Measurements from ENCODE around the gene STIP1. TPM values are rescaled to one million over a fixed set of nuclear protein-coding genes. Genes with fewer than 3 reads are reported as not detected.

STIP1 gene
- total and polyA plus RNA-seq, 10 of the 15 experiments (the other 5 are each of a cell fraction or from before 2014, with no cell fraction given) = 25.2 to 291 (median 191) TPM

GRCh38 chr11:64253481-64253880 is 67.5 kb downstream of the STIP1 start:
- ATAC-seq = no peak
- ChIA-PET SMC1A (ENCODE audit: uncharacterized antibody, unreplicated experiment) (interaction anchor here (1.1 kb wide), 1 partner anchor 49 kb away, joined by 5 read pairs; no protein-coding TSS in a partner anchor), POLR2A (interaction anchor here (1.9 kb wide), 1 partner anchor 17 kb away, joined by 5 read pairs; no protein-coding TSS in a partner anchor), CTCF (interaction anchor here (1.1 to 1.3 kb wide), 2 partner anchors 51 to 64 kb away, joined by 3 read pairs; partner anchors contain the start of genes PRDX5 and TRMT112), RAD21 (ENCODE audit: unreplicated experiment) (no interaction called here)
- 51% methylated on average over 5 of the region's 5 CpGs for WGBS (ENCODE audit: insufficient coverage, insufficient replicate concordance, low lambda C conversion rate, missing lambda C conversion rate)
- no peak overlapping the region for H3K9ac ChIP-seq (ENCODE audit: control insufficient read depth, insufficient read depth, low read length)
- no peak overlapping the region for H3K4me2 ChIP-seq (ENCODE audit: control insufficient read depth, insufficient read depth)
- intact Hi-C loops (cut with micrococcal nuclease; ENCODE audit: unreplicated experiment) (no loop called here), in situ Hi-C loops (cut with MboI) (no loop called here)
- H3K9me3 ChIP-seq (replicated peaks; ENCODE audit: control insufficient read depth, insufficient read depth, low read length) = no peaks in the 10 kb centered on the region
- H3K27ac ChIP-seq (ENCODE audit: control insufficient read depth, insufficient read depth) = no peak overlapping the region
- H2AFZ ChIP-seq (ENCODE audit: control insufficient read depth, low read depth, low read length) = no peak overlapping the region
- peaks cover 6% of the 10 kb centered on the region for H3K4me1 ChIP-seq (ENCODE audit: control insufficient read depth, insufficient read depth, low read length)
- no peaks in the 10 kb centered on the region; the same call in 1 of the 2 replicates for H3K79me2 ChIP-seq (ENCODE audit: control insufficient read depth, insufficient read depth, low read length)
- no peak overlapping the region for H3K4me3 ChIP-seq
- BruUV-seq (replicated peaks) = no TSS peak
- no peak for FAIRE-seq
- DNase-seq (ENCODE audit: low read depth, low spot score) = no peak
- TF ChIP-seq NFYA (IDR thresholded peaks at IDR 0.05; ENCODE audit: borderline replicate concordance, low read depth, low read length) (no peak), BACH1 (IDR thresholded peaks at IDR 0.05; ENCODE audit: borderline replicate concordance) (no peak), JUNB (IDR thresholded peaks at IDR 0.05) (no peak), SREBF2 (IDR thresholded peaks at IDR 0.05; ENCODE audit: low read length) (no peak), BHLHE40 (IDR thresholded peaks at IDR 0.05; ENCODE audit: borderline replicate concordance in 1 of 2, low read depth in 2 of 2, low read length in 1 of 2) (no peak)
- H3K36me3 ChIP-seq (ENCODE audit: control insufficient read depth in 2 of 2, insufficient read depth in 2 of 2, low read length in 1 of 2) = no peaks in the 10 kb centered on the region; a peak in 2 of 4 replicates
- H3K27me3 ChIP-seq (replicated peaks in 1 of 2; ENCODE audit: control insufficient read depth in 2 of 2, insufficient read depth in 2 of 2, low read length in 1 of 2) = no peaks in the 10 kb centered on the region
- no peaks in the 10 kb centered on the region for H4K20me1 ChIP-seq (ENCODE audit: control insufficient read depth, insufficient read depth)

Other genes starting within 250 kb of the STIP1 start
Only the 7 nearest of the 22 such genes appear.
- 13.6 and 15.6 TPM in 2 replicates for gene MACROD1, start 20.1 kb upstream of the STIP1 start, total RNA-seq (2014; rRNA removed)
- 9.0 and 11.3 TPM in 2 replicates for gene MACROD1, start 20.1 kb upstream of the STIP1 start, total RNA-seq (2014; rRNA removed; fragmentation: Illumina TruSeq; extraction: Trizol)
- gene MACROD1, start 20.1 kb upstream of the STIP1 start, total RNA-seq (2021) = 12.3 and 15.7 TPM in 2 replicates
- gene MACROD1, start 20.1 kb upstream of the STIP1 start, polyA plus RNA-seq (2011; rRNA removed) = 1.4 and 1.5 TPM in 2 replicates
- gene MACROD1, start 20.1 kb upstream of the STIP1 start, polyA plus RNA-seq (2014; fragmentation: Illumina TruSeq; extraction: Trizol) = 2.7 and 5.7 TPM in 2 replicates
- 1 to 10 TPM in 1 of 2 experiments, not detected in 1; 1.2 TPM for gene MACROD1, start 20.1 kb upstream of the STIP1 start, polyA plus RNA-seq (2014; fragmentation: Nextera tagmentation; extraction: Ambion mirVana)
- gene MACROD1, start 20.1 kb upstream of the STIP1 start, polyA plus RNA-seq (2014; rRNA removed) = 14.1 and 22.7 TPM in 2 replicates
- gene MACROD1, start 20.1 kb upstream of the STIP1 start, polyA plus RNA-seq (2016; fragmentation: Nextera tagmentation; extraction: Ambion mirVana) = 10 to 100 TPM in 1 of 2 experiments, 1 to 10 TPM in 1; 8.6 to 11.3 TPM
- 122 and 145 TPM in 2 replicates for gene FERMT3, start 20.6 kb downstream of the STIP1 start, total RNA-seq (2014; rRNA removed)
- gene FERMT3, start 20.6 kb downstream of the STIP1 start, total RNA-seq (2014; rRNA removed; fragmentation: Illumina TruSeq; extraction: Trizol) = 44.4 and 47.3 TPM in 2 replicates
- 192 and 211 TPM in 2 replicates for gene FERMT3, start 20.6 kb downstream of the STIP1 start, total RNA-seq (2021)
- gene FERMT3, start 20.6 kb downstream of the STIP1 start, polyA plus RNA-seq (2011; rRNA removed) = 24.2 and 86.8 TPM in 2 replicates
- gene FERMT3, start 20.6 kb downstream of the STIP1 start, polyA plus RNA-seq (2014; fragmentation: Illumina TruSeq; extraction: Trizol) = 6.8 and 49.0 TPM in 2 replicates
- gene FERMT3, start 20.6 kb downstream of the STIP1 start, polyA plus RNA-seq (2014; fragmentation: Nextera tagmentation; extraction: Ambion mirVana) = 1 to 10 TPM; 2.0 to 9.2 TPM
- 141 and 191 TPM in 2 replicates for gene FERMT3, start 20.6 kb downstream of the STIP1 start, polyA plus RNA-seq (2014; rRNA removed)
- 100 to 1,000 TPM; 198 to 207 TPM for gene FERMT3, start 20.6 kb downstream of the STIP1 start, polyA plus RNA-seq (2016; fragmentation: Nextera tagmentation; extraction: Ambion mirVana)
- gene TRPT1, start 40.0 kb downstream of the STIP1 start, total RNA-seq (2014; rRNA removed) = 39.0 and 43.1 TPM in 2 replicates
- gene TRPT1, start 40.0 kb downstream of the STIP1 start, total RNA-seq (2014; rRNA removed; fragmentation: Illumina TruSeq; extraction: Trizol) = 17.8 and 19.9 TPM in 2 replicates
- 37.7 and 39.2 TPM in 2 replicates for gene TRPT1, start 40.0 kb downstream of the STIP1 start, total RNA-seq (2021)
- gene TRPT1, start 40.0 kb downstream of the STIP1 start, polyA plus RNA-seq (2011; rRNA removed) = 12.1 and 23.8 TPM in 2 replicates
- gene TRPT1, start 40.0 kb downstream of the STIP1 start, polyA plus RNA-seq (2014; fragmentation: Illumina TruSeq; extraction: Trizol) = 13.0 and 14.3 TPM in 2 replicates
- gene TRPT1, start 40.0 kb downstream of the STIP1 start, polyA plus RNA-seq (2014; fragmentation: Nextera tagmentation; extraction: Ambion mirVana) = 10 to 100 TPM in 1 of 2 experiments, 1 to 10 TPM in 1; 7.1 to 21.3 TPM
- 42.0 and 43.7 TPM in 2 replicates for gene TRPT1, start 40.0 kb downstream of the STIP1 start, polyA plus RNA-seq (2014; rRNA removed)
- gene TRPT1, start 40.0 kb downstream of the STIP1 start, polyA plus RNA-seq (2016; fragmentation: Nextera tagmentation; extraction: Ambion mirVana) = 10 to 100 TPM; 49.9 to 63.0 TPM
- 102 and 115 TPM in 2 replicates for gene NUDT22, start 40.1 kb downstream of the STIP1 start, total RNA-seq (2014; rRNA removed)
- 31.0 and 37.7 TPM in 2 replicates for gene NUDT22, start 40.1 kb downstream of the STIP1 start, total RNA-seq (2014; rRNA removed; fragmentation: Illumina TruSeq; extraction: Trizol)
- gene NUDT22, start 40.1 kb downstream of the STIP1 start, total RNA-seq (2021) = 87.7 and 91.0 TPM in 2 replicates
- gene NUDT22, start 40.1 kb downstream of the STIP1 start, polyA plus RNA-seq (2011; rRNA removed) = 21.2 and 38.5 TPM in 2 replicates
- 6.0 and 17.0 TPM in 2 replicates for gene NUDT22, start 40.1 kb downstream of the STIP1 start, polyA plus RNA-seq (2014; fragmentation: Illumina TruSeq; extraction: Trizol)
- 10 to 100 TPM in 1 of 2 experiments, 1 to 10 TPM in 1; 6.7 to 20.9 TPM for gene NUDT22, start 40.1 kb downstream of the STIP1 start, polyA plus RNA-seq (2014; fragmentation: Nextera tagmentation; extraction: Ambion mirVana)
- gene NUDT22, start 40.1 kb downstream of the STIP1 start, polyA plus RNA-seq (2014; rRNA removed) = 94.4 and 118 TPM in 2 replicates
- gene NUDT22, start 40.1 kb downstream of the STIP1 start, polyA plus RNA-seq (2016; fragmentation: Nextera tagmentation; extraction: Ambion mirVana) = 10 to 100 TPM; 95.8 to 99.2 TPM
- 19.8 and 26.1 TPM in 2 replicates for gene DNAJC4, start 44.4 kb downstream of the STIP1 start, total RNA-seq (2014; rRNA removed)
- gene DNAJC4, start 44.4 kb downstream of the STIP1 start, total RNA-seq (2014; rRNA removed; fragmentation: Illumina TruSeq; extraction: Trizol) = 19.3 and 22.5 TPM in 2 replicates
- gene DNAJC4, start 44.4 kb downstream of the STIP1 start, total RNA-seq (2021) = 33.7 and 36.4 TPM in 2 replicates
- 22.4 and 33.9 TPM in 2 replicates for gene DNAJC4, start 44.4 kb downstream of the STIP1 start, polyA plus RNA-seq (2011; rRNA removed)
- gene DNAJC4, start 44.4 kb downstream of the STIP1 start, polyA plus RNA-seq (2014; fragmentation: Illumina TruSeq; extraction: Trizol) = 12.0 and 27.8 TPM in 2 replicates
- gene DNAJC4, start 44.4 kb downstream of the STIP1 start, polyA plus RNA-seq (2014; fragmentation: Nextera tagmentation; extraction: Ambion mirVana) = 1 to 10 TPM; 3.7 to 9.7 TPM
- 64.9 and 70.6 TPM in 2 replicates for gene DNAJC4, start 44.4 kb downstream of the STIP1 start, polyA plus RNA-seq (2014; rRNA removed)
- 10 to 100 TPM; 32.4 to 35.0 TPM for gene DNAJC4, start 44.4 kb downstream of the STIP1 start, polyA plus RNA-seq (2016; fragmentation: Nextera tagmentation; extraction: Ambion mirVana)
- 23.3 and 25.4 TPM in 2 replicates for gene VEGFB, start 48.4 kb downstream of the STIP1 start, total RNA-seq (2014; rRNA removed)
- gene VEGFB, start 48.4 kb downstream of the STIP1 start, total RNA-seq (2014; rRNA removed; fragmentation: Illumina TruSeq; extraction: Trizol) = 16.3 and 17.5 TPM in 2 replicates
- 75.8 and 81.7 TPM in 2 replicates for gene VEGFB, start 48.4 kb downstream of the STIP1 start, total RNA-seq (2021)
- 8.4 and 11.1 TPM in 2 replicates for gene VEGFB, start 48.4 kb downstream of the STIP1 start, polyA plus RNA-seq (2011; rRNA removed)
- gene VEGFB, start 48.4 kb downstream of the STIP1 start, polyA plus RNA-seq (2014; fragmentation: Illumina TruSeq; extraction: Trizol) = 17.0 and 24.2 TPM in 2 replicates
- 10 to 100 TPM in 1 of 2 experiments, 1 to 10 TPM in 1; 7.0 to 28.1 TPM for gene VEGFB, start 48.4 kb downstream of the STIP1 start, polyA plus RNA-seq (2014; fragmentation: Nextera tagmentation; extraction: Ambion mirVana)
- 32.8 and 46.0 TPM in 2 replicates for gene VEGFB, start 48.4 kb downstream of the STIP1 start, polyA plus RNA-seq (2014; rRNA removed)
- gene VEGFB, start 48.4 kb downstream of the STIP1 start, polyA plus RNA-seq (2016; fragmentation: Nextera tagmentation; extraction: Ambion mirVana) = 10 to 100 TPM; 12.4 to 12.7 TPM
- 47.8 and 62.4 TPM in 2 replicates for gene FKBP2, start 54.9 kb downstream of the STIP1 start, total RNA-seq (2014; rRNA removed)
- 39.1 and 41.5 TPM in 2 replicates for gene FKBP2, start 54.9 kb downstream of the STIP1 start, total RNA-seq (2014; rRNA removed; fragmentation: Illumina TruSeq; extraction: Trizol)
- gene FKBP2, start 54.9 kb downstream of the STIP1 start, total RNA-seq (2021) = 31.6 and 37.1 TPM in 2 replicates
- gene FKBP2, start 54.9 kb downstream of the STIP1 start, polyA plus RNA-seq (2011; rRNA removed) = 10.7 and 25.5 TPM in 2 replicates
- gene FKBP2, start 54.9 kb downstream of the STIP1 start, polyA plus RNA-seq (2014; fragmentation: Illumina TruSeq; extraction: Trizol) = 7.5 and 37.5 TPM in 2 replicates
- 10 to 100 TPM in 1 of 2 experiments, 1 to 10 TPM in 1; 1.8 to 26.8 TPM for gene FKBP2, start 54.9 kb downstream of the STIP1 start, polyA plus RNA-seq (2014; fragmentation: Nextera tagmentation; extraction: Ambion mirVana)
- 58.6 and 61.9 TPM in 2 replicates for gene FKBP2, start 54.9 kb downstream of the STIP1 start, polyA plus RNA-seq (2014; rRNA removed)
- gene FKBP2, start 54.9 kb downstream of the STIP1 start, polyA plus RNA-seq (2016; fragmentation: Nextera tagmentation; extraction: Ambion mirVana) = 10 to 100 TPM; 95.0 to 99.7 TPM

Data from GM12878 (cell line).